Natural killer cell (primary cell): ENCODE results near the gene ALLC. TPM values are rescaled to one million over a fixed set of nuclear protein-coding genes. Genes with fewer than 3 reads are reported as not detected.

ENCODE experiments used
- ATAC-seq, 3 donors: fragments of 150-1000 bp in 2 of 3; fragments of 200-7000 bp in 1 of 3; cut with Tn5 transposase; 1 replicate in 1 of 3; 2 replicates in 2 of 3; pipeline ENCODE4 v1.10.0; 2021; ENCODE audit warnings: mild to moderate bottlenecking in 2 of 3, moderate library complexity in 2 of 3
- DNase-seq, 2 donors: peaks; one replicate each; pipeline versions ENCODE4 v3.0.0 to v3.0.0-alpha.2; 2013 to 2021; ENCODE audit warnings: mixed read lengths in 1 of 2
- H3K27ac ChIP-seq: one replicate; pipeline ENCODE4 v1.5.1; 2013; ENCODE audit warnings: mild to moderate bottlenecking, low read length
- H3K27me3 ChIP-seq: one replicate; pipeline ENCODE4 v1.6.1; 2013; ENCODE audit warnings: low read length; ENCODE audit not compliant: control insufficient read depth, insufficient read depth
- H3K36me3 ChIP-seq: one replicate; pipeline ENCODE4 v1.6.1; 2013; ENCODE audit warnings: low read length; ENCODE audit not compliant: control insufficient read depth, insufficient read depth
- H3K4me1 ChIP-seq: one replicate; pipeline ENCODE4 v1.6.1; 2013; ENCODE audit warnings: low read length; ENCODE audit not compliant: control insufficient read depth, insufficient read depth
- H3K4me3 ChIP-seq: one replicate; pipeline ENCODE4 v1.5.1; 2013; ENCODE audit warnings: low read length
- H3K9me3 ChIP-seq: one replicate; pipeline ENCODE4 v1.6.1; 2013; ENCODE audit warnings: low read length; ENCODE audit not compliant: control insufficient read depth, insufficient read depth
- H3K27ac Mint-ChIP-seq, 2 donors: one replicate each; pipeline ENCODE4 v1.8.0; 2022; ENCODE audit warnings: mild to moderate bottlenecking in 2 of 2, mixed read lengths in 2 of 2, moderate library complexity in 1 of 2
- H3K27me3 Mint-ChIP-seq, 2 donors: one replicate each; pipeline ENCODE4 v1.8.0; 2022; ENCODE audit warnings: low read depth in 2 of 2, mixed read lengths in 2 of 2
- H3K36me3 Mint-ChIP-seq: one replicate; pipeline ENCODE4 v1.8.0; 2022; ENCODE audit warnings: mixed read lengths
- H3K4me1 Mint-ChIP-seq, 2 donors: one replicate each; pipeline ENCODE4 v1.8.0; 2022; ENCODE audit warnings: mixed read lengths in 2 of 2
- H3K4me3 Mint-ChIP-seq: one replicate; pipeline ENCODE4 v1.8.0; 2022; ENCODE audit warnings: mild to moderate bottlenecking, moderate library complexity, mixed read lengths
- H3K9me3 Mint-ChIP-seq, 2 donors: one replicate each; pipeline ENCODE4 v1.8.0; 2022; ENCODE audit warnings: mixed read lengths in 2 of 2
- whole genome bisulfite sequencing: methylation state at CpG from one replicate; pipeline ENCODE4 v1.1.7; 2013; ENCODE audit warnings: missing lambda C conversion rate; ENCODE audit not compliant: insufficient coverage; 5-methylcytosine and 5-hydroxymethylcytosine counted together
- intact Hi-C: fragments of 100-400 bp; cut with micrococcal nuclease; formaldehyde crosslinking; loops from one replicate; pipeline ENCODE4 v1.14.2; 2022
- total RNA-seq, 4 donors: library from RNA; stranded (reverse); fragments of 120-200 nt in 1 of 4; gene quantifications; one replicate each; pipeline versions ENCODE4 v1.2.3 to v1.2.4, GENCODE V29; 2013 to 2022
- TF ChIP-seq, protein P1 (sequence below): fragments of 200-600 bp; IDR thresholded peaks from one replicate; pipeline ENCODE4 v1.8.0; 2022; ENCODE audit warnings: antibody characterized with exemption

ALLC gene
- total RNA-seq, 3 donors from 2014 or later (not counting 1 experiment from before 2014, with no cell fraction given): not detected

GRCh38 chr2:3665886-3666612 lies 8.0 kb downstream of the ALLC start:
- H3K9me3 Mint-ChIP-seq: no peaks in the 10 kb centered on the region
- ATAC-seq (peak in 1 of 3 donors; percentile 29), DNase-seq (no peak)
- no peaks in the 10 kb centered on the region for H3K4me1 ChIP-seq
- H3K27me3 ChIP-seq: no peaks in the 10 kb centered on the region
- H3K4me3 ChIP-seq: no peak overlapping the region
- TF ChIP-seq, protein P1, sequence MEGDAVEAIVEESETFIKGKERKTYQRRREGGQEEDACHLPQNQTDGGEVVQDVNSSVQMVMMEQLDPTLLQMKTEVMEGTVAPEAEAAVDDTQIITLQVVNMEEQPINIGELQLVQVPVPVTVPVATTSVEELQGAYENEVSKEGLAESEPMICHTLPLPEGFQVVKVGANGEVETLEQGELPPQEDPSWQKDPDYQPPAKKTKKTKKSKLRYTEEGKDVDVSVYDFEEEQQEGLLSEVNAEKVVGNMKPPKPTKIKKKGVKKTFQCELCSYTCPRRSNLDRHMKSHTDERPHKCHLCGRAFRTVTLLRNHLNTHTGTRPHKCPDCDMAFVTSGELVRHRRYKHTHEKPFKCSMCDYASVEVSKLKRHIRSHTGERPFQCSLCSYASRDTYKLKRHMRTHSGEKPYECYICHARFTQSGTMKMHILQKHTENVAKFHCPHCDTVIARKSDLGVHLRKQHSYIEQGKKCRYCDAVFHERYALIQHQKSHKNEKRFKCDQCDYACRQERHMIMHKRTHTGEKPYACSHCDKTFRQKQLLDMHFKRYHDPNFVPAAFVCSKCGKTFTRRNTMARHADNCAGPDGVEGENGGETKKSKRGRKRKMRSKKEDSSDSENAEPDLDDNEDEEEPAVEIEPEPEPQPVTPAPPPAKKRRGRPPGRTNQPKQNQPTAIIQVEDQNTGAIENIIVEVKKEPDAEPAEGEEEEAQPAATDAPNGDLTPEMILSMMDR: no peak
- H3K4me1 Mint-ChIP-seq: no peaks in the 10 kb centered on the region
- H3K27ac ChIP-seq: no peak overlapping the region
- 91% methylated on average over 14 of the region's 16 CpGs for WGBS
- H3K27ac Mint-ChIP-seq: no peak overlapping the region
- no peaks in the 10 kb centered on the region for H3K36me3 Mint-ChIP-seq
- intact Hi-C loops: no loop called here
- H3K9me3 ChIP-seq: no peaks in the 10 kb centered on the region
- no peak overlapping the region for H3K4me3 Mint-ChIP-seq
- H3K27me3 Mint-ChIP-seq: peaks cover 0 to 6% of the 10 kb centered on the region in 2 donors
- no peaks in the 10 kb centered on the region for H3K36me3 ChIP-seq

DNA sequence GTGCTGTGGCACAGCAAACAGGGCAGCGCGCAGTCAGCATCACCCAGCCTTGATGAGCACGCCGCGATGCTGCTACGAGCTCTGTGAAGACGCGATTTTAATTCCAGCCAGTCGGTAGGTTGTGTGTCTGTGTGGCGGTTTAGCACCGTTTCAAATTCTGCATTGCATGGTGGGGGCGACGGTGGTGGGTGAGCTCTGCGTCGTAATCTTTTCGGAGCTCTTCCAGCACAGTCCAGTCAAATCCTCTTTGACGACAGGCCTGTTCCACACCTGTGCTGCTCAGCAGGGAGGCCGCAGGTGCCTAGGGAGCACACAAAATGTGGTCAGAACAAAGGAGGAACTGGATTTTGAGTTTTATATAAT lies 8.6 kb downstream of the ALLC start:
- no peaks in the 10 kb centered on the region for H3K36me3 Mint-ChIP-seq

GRCh38 chr2:3667151-3667631 lies 9.2 kb downstream of the ALLC start:
- peaks cover 0 to 6% of the 10 kb centered on the region in 2 donors for H3K27me3 Mint-ChIP-seq
- TF ChIP-seq, protein P1: no peak
- no peak overlapping the region for H3K27ac Mint-ChIP-seq
- WGBS: 86% methylated on average over 23 of the region's 23 CpGs
- no peak for ATAC-seq
- Histone ChIP-seq H3K36me3 (no peaks in the 10 kb centered on the region), H3K9me3 (no peaks in the 10 kb centered on the region), H3K4me1 (no peaks in the 10 kb centered on the region), H3K27me3 (no peaks in the 10 kb centered on the region), H3K27ac (no peak overlapping the region), H3K4me3 (no peak overlapping the region)
- no peak for DNase-seq
- no peak overlapping the region for H3K4me3 Mint-ChIP-seq
- intact Hi-C loops: no loop called here
- no peaks in the 10 kb centered on the region for H3K9me3 Mint-ChIP-seq
- H3K36me3 Mint-ChIP-seq: no peaks in the 10 kb centered on the region
- H3K4me1 Mint-ChIP-seq: no peaks in the 10 kb centered on the region

More for the DNA sequence above, 8.6 kb downstream of the ALLC start:
- no peak overlapping the region for H3K27ac Mint-ChIP-seq
- Histone ChIP-seq H3K27ac (no peak overlapping the region), H3K4me1 (no peaks in the 10 kb centered on the region), H3K36me3 (no peaks in the 10 kb centered on the region), H3K4me3 (no peak overlapping the region), H3K27me3 (no peaks in the 10 kb centered on the region), H3K9me3 (no peaks in the 10 kb centered on the region)
- WGBS: 88% methylated on average over 18 of the region's 18 CpGs
- no peak for DNase-seq
- intact Hi-C loops: no loop called here
- no peaks in the 10 kb centered on the region for H3K9me3 Mint-ChIP-seq
- TF ChIP-seq, protein P1: no peak
- peaks cover 0 to 6% of the 10 kb centered on the region in 2 donors for H3K27me3 Mint-ChIP-seq
- ATAC-seq: no peak
- no peak overlapping the region for H3K4me3 Mint-ChIP-seq
- no peaks in the 10 kb centered on the region for H3K4me1 Mint-ChIP-seq

DNA sequence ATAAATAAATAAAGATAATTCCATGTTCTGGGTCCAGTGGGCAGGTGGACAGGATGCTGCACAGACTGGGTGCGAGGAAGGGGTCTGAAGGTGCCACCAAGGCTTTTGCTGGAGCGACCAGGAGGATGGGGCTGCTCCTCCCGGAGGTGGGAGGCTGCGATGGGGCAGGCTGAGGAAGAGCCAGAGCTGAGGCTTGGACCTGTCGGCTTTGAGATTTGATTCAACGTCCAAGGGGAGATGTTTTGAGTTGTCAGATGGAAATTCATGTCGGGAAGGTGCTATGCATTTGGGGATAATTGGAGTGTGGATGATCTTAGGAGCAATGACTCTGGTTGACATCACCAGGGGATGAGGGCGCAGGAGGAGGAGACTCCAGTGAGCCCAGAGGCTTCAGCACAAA lies 11.7 kb downstream of the ALLC start:
- Histone ChIP-seq H3K27ac (no peak overlapping the region), H3K4me3 (no peak overlapping the region), H3K9me3 (no peaks in the 10 kb centered on the region), H3K4me1 (no peaks in the 10 kb centered on the region), H3K27me3 (no peaks in the 10 kb centered on the region), H3K36me3 (no peaks in the 10 kb centered on the region)
- H3K4me1 Mint-ChIP-seq: no peaks in the 10 kb centered on the region
- no peak overlapping the region for H3K4me3 Mint-ChIP-seq
- DNase-seq: no peak
- no peaks in the 10 kb centered on the region for H3K9me3 Mint-ChIP-seq
- TF ChIP-seq, protein P1: no peak
- no peaks in the 10 kb centered on the region for H3K36me3 Mint-ChIP-seq
- ATAC-seq: no peak
- no peak overlapping the region for H3K27ac Mint-ChIP-seq
- intact Hi-C loops: no loop called here
- peaks cover 0 to 4% of the 10 kb centered on the region in 2 donors for H3K27me3 Mint-ChIP-seq
- 88% methylated on average over 8 of the region's 8 CpGs for WGBS
